ENCODE measurements around the gene PASD1.

The PASD1 gene

GRCh38 chrX:151702741-151703340 is 139.4 kb downstream of the PASD1 start:
- DNase-seq = no peak

GRCh38 chrX:151703487-151703886 is 140.0 kb downstream of the PASD1 start:
- peak; percentile 50 for DNase-seq

GRCh38 chrX:151704041-151704663 is 140.7 kb downstream of the PASD1 start:
- DNase-seq = no peak

GRCh38 chrX:151708821-151709220 is 145.3 kb downstream of the PASD1 start:
- DNase-seq = no peak

- no peak for DNase-seq
These were observed 147.0 kb downstream of the PASD1 start for GRCh38 chrX:151710457-151710856.

- DNase-seq = peak; percentile 15
These were observed 147.7 kb downstream of the PASD1 start for GRCh38 chrX:151711154-151711553.

- peak; percentile 78 for DNase-seq
These were observed 148.3 kb downstream of the PASD1 start for GRCh38 chrX:151711787-151712186.

GRCh38 chrX:151712253-151712652 is 148.8 kb downstream of the PASD1 start:
- no peak for DNase-seq

GRCh38 chrX:151713849-151714248 is 150.4 kb downstream of the PASD1 start:
- DNase-seq = no peak

- no peak for DNase-seq
These were observed 150.9 kb downstream of the PASD1 start for GRCh38 chrX:151714362-151714761.

GRCh38 chrX:151715752-151716151 is 152.3 kb downstream of the PASD1 start, which contains the start of gene FATE1:
Gene FATE1, plus strand, starts transcription at chrX:151716035. Its CDS starts 85 bp downstream, at chrX:151716120.
- DNase-seq = no peak

GRCh38 chrX:151722241-151722846 is 158.9 kb downstream of the PASD1 start:
- no peak for DNase-seq

- DNase-seq = no peak
These were observed 159.8 kb downstream of the PASD1 start for GRCh38 chrX:151723156-151723760.

GRCh38 chrX:151724563-151725337 is 161.3 kb downstream of the PASD1 start:
- DNase-seq = no peak

GRCh38 chrX:151725338-151725614 is 161.8 kb downstream of the PASD1 start:
- no peak for DNase-seq
